ENCODE measurements around the gene SPRED3. TPM values are rescaled to one million over a fixed set of nuclear protein-coding genes. Genes with fewer than 3 reads are reported as not detected.

Gene SPRED3
- total RNA-seq, 6 experiments from 2014 or later, result 0.12 to 0.37 (median 0.22) TPM; not detected in 2

DNA sequence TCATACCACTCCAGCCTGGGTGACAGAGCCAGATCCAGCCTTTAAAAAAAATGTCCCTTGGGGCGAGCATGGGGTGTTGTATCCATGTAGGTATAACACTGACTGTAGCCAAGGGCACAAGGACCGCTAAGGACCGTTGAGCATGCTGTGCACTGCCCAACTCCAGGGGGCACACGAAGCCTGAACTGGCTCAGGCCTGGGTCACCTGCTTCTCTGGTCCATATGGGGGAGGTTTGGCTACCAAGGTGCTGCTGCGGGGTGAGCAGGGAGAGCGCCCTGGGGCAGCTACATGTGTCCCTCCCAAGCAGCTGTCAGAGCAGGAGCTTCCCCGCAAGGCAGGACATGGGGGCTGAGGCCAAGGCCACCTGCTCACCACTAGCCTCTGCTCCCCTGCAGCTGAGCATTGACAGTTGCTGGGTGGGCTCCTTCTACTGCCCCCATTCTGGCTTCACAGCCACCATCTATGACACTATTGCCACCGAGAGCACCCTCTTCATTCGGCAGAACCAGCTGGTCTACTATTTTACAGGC lies 36.6 kb upstream of the SPRED3 start:
- ATAC-seq, result no peak
- no peak for DNase-seq
- WGBS (ENCODE audit: insufficient coverage, low coverage, low lambda C conversion rate, missing lambda C conversion rate), result 77% methylated on average over 2 of the region's 9 CpGs
- Histone ChIP-seq H3K4me3 (no peak overlapping the region), H3K27ac (no peak overlapping the region), H3K9me3 (no peaks in the 10 kb centered on the region), H3K4me1 (no peaks in the 10 kb centered on the region), H3K36me3 (no peaks in the 10 kb centered on the region), H3K27me3 (no peaks in the 10 kb centered on the region)
- intact Hi-C loops (cut with DNase I), result no loop called here
- TF ChIP-seq POLR2A (IDR thresholded peaks at IDR 0.05), result no peak
- TF ChIP-seq, protein P1, sequence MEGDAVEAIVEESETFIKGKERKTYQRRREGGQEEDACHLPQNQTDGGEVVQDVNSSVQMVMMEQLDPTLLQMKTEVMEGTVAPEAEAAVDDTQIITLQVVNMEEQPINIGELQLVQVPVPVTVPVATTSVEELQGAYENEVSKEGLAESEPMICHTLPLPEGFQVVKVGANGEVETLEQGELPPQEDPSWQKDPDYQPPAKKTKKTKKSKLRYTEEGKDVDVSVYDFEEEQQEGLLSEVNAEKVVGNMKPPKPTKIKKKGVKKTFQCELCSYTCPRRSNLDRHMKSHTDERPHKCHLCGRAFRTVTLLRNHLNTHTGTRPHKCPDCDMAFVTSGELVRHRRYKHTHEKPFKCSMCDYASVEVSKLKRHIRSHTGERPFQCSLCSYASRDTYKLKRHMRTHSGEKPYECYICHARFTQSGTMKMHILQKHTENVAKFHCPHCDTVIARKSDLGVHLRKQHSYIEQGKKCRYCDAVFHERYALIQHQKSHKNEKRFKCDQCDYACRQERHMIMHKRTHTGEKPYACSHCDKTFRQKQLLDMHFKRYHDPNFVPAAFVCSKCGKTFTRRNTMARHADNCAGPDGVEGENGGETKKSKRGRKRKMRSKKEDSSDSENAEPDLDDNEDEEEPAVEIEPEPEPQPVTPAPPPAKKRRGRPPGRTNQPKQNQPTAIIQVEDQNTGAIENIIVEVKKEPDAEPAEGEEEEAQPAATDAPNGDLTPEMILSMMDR (IDR thresholded peaks at IDR 0.05), result no peak

DNA sequence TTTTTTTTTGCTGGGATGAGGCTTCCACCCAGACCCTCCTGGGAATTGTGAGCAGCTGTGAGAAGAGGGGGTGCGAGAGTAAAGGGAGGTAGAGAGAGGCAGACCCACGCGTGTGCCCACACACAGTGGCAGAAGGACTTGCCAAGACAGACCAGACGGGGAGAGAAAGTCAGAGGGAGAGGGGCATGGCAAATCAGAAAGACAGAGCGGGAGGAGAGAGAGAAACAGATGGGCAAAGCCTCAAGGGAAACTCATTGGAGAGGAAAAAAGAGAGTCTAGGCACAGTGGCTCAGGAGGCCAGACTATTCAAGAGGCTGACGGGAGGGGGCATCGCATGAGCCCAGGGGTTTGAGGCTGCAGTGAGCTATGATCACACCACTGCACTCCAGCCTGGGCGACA lies 35.9 kb upstream of the SPRED3 start:
- DNase-seq (no peak), ATAC-seq (no peak)
- H3K27ac ChIP-seq, result no peak overlapping the region
- no peaks in the 10 kb centered on the region for H3K36me3 ChIP-seq
- no peaks in the 10 kb centered on the region for H3K27me3 ChIP-seq
- H3K4me3 ChIP-seq, result no peak overlapping the region
- WGBS (ENCODE audit: insufficient coverage, low coverage, low lambda C conversion rate, missing lambda C conversion rate), result 59% methylated on average over 5 of the region's 8 CpGs
- intact Hi-C loops (cut with DNase I), result no loop called here
- TF ChIP-seq, protein P1 (IDR thresholded peaks at IDR 0.05), result no peak
- TF ChIP-seq POLR2A (IDR thresholded peaks at IDR 0.05), result no peak
- no peaks in the 10 kb centered on the region for H3K9me3 ChIP-seq
- H3K4me1 ChIP-seq, result no peaks in the 10 kb centered on the region

DNA sequence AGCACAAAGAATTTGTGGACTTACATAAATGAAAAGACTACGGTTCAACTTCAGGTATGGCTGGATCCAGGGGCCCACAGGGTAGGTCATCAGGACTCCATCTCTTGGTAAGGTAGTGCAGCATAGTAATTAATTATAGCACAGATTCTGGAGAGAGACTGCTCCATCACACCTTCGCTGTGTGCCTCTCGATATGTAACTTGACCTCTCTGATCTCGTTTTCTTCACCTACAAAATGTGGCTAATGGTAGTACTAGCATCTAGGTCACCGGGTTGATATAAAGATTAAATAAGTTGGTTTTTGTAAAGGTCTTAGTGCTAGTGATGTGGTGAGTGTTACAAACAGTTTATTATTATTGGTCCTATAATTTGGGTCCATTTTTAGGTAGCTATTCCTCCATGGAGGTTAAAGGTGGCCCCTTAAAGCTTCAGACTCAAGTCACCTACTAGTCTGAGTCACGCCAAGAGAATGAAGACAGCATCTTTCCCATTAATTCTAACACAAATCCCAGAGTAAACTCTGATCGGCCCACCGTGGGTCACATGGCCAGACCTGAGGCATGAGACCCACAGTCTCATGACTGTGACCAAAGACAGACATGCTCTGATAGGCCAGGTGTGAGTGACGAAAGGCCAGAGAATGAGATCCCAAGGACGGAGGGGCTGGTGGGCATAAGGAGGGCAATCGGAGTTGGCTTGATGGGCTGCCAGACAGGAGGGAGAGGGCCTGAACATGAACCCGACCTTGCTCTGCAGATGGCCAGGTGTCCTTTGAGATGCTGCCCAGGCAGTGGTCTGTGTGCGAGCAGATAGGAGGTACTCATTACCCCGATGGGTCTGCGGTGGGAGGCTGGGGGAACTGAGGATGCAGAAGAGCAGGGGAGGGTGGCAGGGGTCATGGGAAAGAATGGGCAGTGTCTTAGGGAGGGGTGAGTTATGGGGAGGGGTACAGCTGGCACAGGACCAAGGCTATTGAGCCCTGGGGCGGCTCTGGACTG lies 32.5 kb upstream of the SPRED3 start:
- 66% methylated on average over 12 of the region's 16 CpGs for WGBS (ENCODE audit: insufficient coverage, low coverage, low lambda C conversion rate, missing lambda C conversion rate)
- ATAC-seq, result no peak

DNA sequence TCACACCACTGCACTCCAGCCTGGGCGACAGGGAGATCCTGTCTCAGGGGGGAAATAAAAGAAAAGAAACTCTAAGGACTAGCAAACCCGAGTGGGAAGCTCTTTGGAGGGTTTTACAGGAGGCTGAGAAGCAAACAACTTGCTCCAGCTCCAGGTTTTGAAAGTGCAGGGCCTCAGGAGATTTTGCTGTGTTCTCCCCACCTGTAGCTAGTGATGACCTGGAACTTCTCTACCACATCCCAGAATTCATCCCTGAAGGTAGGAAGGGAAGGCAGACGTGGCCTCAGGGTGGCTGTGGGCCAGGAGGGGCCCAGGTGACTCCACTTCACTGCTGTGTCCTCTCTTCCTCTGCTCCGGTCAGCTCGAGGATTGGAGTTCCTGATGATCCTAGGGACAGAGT lies 30.4 kb upstream of the SPRED3 start:
- no peak for ATAC-seq
- DNase-seq, result no peak
- H3K36me3 ChIP-seq, result no peaks in the 10 kb centered on the region
- 34% methylated on average over 2 of the region's 5 CpGs for WGBS (ENCODE audit: insufficient coverage, low coverage, low lambda C conversion rate, missing lambda C conversion rate)
- TF ChIP-seq POLR2A (IDR thresholded peaks at IDR 0.05), result no peak
- TF ChIP-seq, protein P1 (IDR thresholded peaks at IDR 0.05), result no peak
- H3K9me3 ChIP-seq, result no peaks in the 10 kb centered on the region
- no peak overlapping the region for H3K27ac ChIP-seq
- no peak overlapping the region for H3K4me3 ChIP-seq
- H3K27me3 ChIP-seq, result peaks cover 0 to 10% of the 10 kb centered on the region in 2 donors
- intact Hi-C loops (cut with DNase I), result no loop called here
- H3K4me1 ChIP-seq, result peaks cover 0 to 9% (median 0%) of the 10 kb centered on the region in 4 donors

More for the DNA sequence above, 32.5 kb upstream of the SPRED3 start:
- Histone ChIP-seq H3K27ac (no peak overlapping the region), H3K27me3 (no peaks in the 10 kb centered on the region), H3K9me3 (no peaks in the 10 kb centered on the region), H3K36me3 (no peaks in the 10 kb centered on the region), H3K4me1 (no peaks in the 10 kb centered on the region), H3K4me3 (no peak overlapping the region)
- TF ChIP-seq, protein P1 (IDR thresholded peaks at IDR 0.05), result no peak
- TF ChIP-seq POLR2A (IDR thresholded peaks at IDR 0.05), result no peak
- no peak for DNase-seq
- intact Hi-C loops (cut with DNase I), result no loop called here
